GM12878 (cell line): ENCODE data around the gene IPCEF1.

Source experiments
- CTCF ChIP-seq, 3 experiments: IDR thresholded peaks in 2 of 3; conservative IDR thresholded peaks in 1 of 3; 2 replicates each; pipeline ENCODE4 v1.5.1; 2011; ENCODE audit warnings: low read depth in 3 of 3, low read length in 3 of 3, mild to moderate bottlenecking in 3 of 3, control low read depth in 2 of 3, moderate library complexity in 2 of 3, inconsistent platforms in 1 of 3, mixed read lengths in 1 of 3; ENCODE audit not compliant: control insufficient read depth in 2 of 3, insufficient read depth in 1 of 3; ENCODE audit errors: extremely low read depth in 1 of 3
- ETV6 ChIP-seq, 2 experiments: fragments of 450-650 bp in 1 of 2; IDR thresholded peaks in 1 of 2; conservative IDR thresholded peaks in 1 of 2; 2 replicates each; pipeline ENCODE4 v1.6.1; 2014; ENCODE audit warnings: antibody characterized with exemption in 1 of 2, borderline replicate concordance in 1 of 2, low read depth in 1 of 2, mild to moderate bottlenecking in 1 of 2, moderate library complexity in 1 of 2
- GABPA ChIP-seq: IDR thresholded peaks from 2 replicates; pipeline ENCODE4 v1.6.1; 2014; ENCODE audit warnings: antibody characterized with exemption, low read depth, mild to moderate bottlenecking, inconsistent platforms
- HDAC2 ChIP-seq: fragments of 200-600 bp; sonication (generic); IDR thresholded peaks from 2 replicates; pipeline ENCODE4 v1.6.1; 2017
- IRF3 ChIP-seq: fragments of 450-650 bp; IDR thresholded peaks from 2 replicates; pipeline ENCODE4 v1.6.1; 2014; ENCODE audit warnings: mild to moderate bottlenecking
- JUND ChIP-seq: IDR thresholded peaks from 2 replicates; pipeline ENCODE4 v1.6.1; 2012; ENCODE audit warnings: low read depth, mild to moderate bottlenecking, low read length, improper control_type of control experiment, moderate library complexity
- MEF2A ChIP-seq: IDR thresholded peaks from 2 replicates; pipeline ENCODE4 v1.6.1; 2011; ENCODE audit warnings: low read depth, mild to moderate bottlenecking, low read length, moderate library complexity; ENCODE audit not compliant: insufficient read depth
- MYC ChIP-seq: IDR thresholded peaks from 2 replicates; pipeline ENCODE4 v1.6.1; 2011; ENCODE audit warnings: mild to moderate bottlenecking, low read length, moderate library complexity, inconsistent platforms; ENCODE audit not compliant: insufficient read depth, insufficient replicate concordance, insufficient read length, severe bottlenecking
- NFIC ChIP-seq: IDR thresholded peaks from 2 replicates; pipeline ENCODE4 v1.6.1; 2012; ENCODE audit warnings: low read depth, mild to moderate bottlenecking, inconsistent platforms, low read length, moderate library complexity
- POLR2A ChIP-seq: IDR thresholded peaks from 2 replicates; pipeline ENCODE4 v1.6.1; 2011; ENCODE audit warnings: low read depth, mild to moderate bottlenecking, low read length
- POLR2AphosphoS5 ChIP-seq: IDR thresholded peaks from 2 replicates; pipeline ENCODE4 v1.6.1; 2011; ENCODE audit warnings: mild to moderate bottlenecking, low read length, inconsistent platforms
- SPI1 ChIP-seq: IDR thresholded peaks from 2 replicates; pipeline ENCODE4 v1.6.1; 2011; ENCODE audit warnings: low read depth, mild to moderate bottlenecking, low read length, moderate library complexity, borderline replicate concordance; ENCODE audit not compliant: insufficient read depth
- SUZ12 ChIP-seq: fragments of 200-600 bp; sonication (generic); IDR thresholded peaks from one replicate; pipeline ENCODE4 v1.6.1; 2018; ENCODE audit warnings: antibody characterized with exemption, mild to moderate bottlenecking; ENCODE audit not compliant: unreplicated experiment
- ZSCAN29 ChIP-seq: fragments of 450-650 bp; IDR thresholded peaks from 2 replicates; pipeline ENCODE4 v1.6.1; 2017; ENCODE audit warnings: mild to moderate bottlenecking, moderate library complexity

- TF ChIP-seq HDAC2, result no peak
- TF ChIP-seq JUND, result no peak
- TF ChIP-seq CTCF (IDR thresholded peaks at IDR 0.05 in 2 of 3, conservative IDR thresholded peaks at IDR 0.05 in 1 of 3; ENCODE audit: control insufficient read depth in 2 of 3, extremely low read depth in 1 of 3, insufficient read depth in 1 of 3, low read depth in 3 of 3, low read length in 3 of 3), result no peak
- no peak for TF ChIP-seq NFIC
- no peak for TF ChIP-seq SPI1
- TF ChIP-seq IRF3, result no peak
- no peak for TF ChIP-seq ETV6 (conservative IDR thresholded peaks at IDR 0.05 in 1 of 2, IDR thresholded peaks at IDR 0.05 in 1 of 2; ENCODE audit: borderline replicate concordance in 1 of 2, low read depth in 1 of 2)
- TF ChIP-seq ZSCAN29, result no peak
- no peak for TF ChIP-seq MEF2A
- no peak for TF ChIP-seq MYC
- no peak for TF ChIP-seq GABPA
- no peak for TF ChIP-seq POLR2A
- TF ChIP-seq POLR2AphosphoS5, result no peak
- TF ChIP-seq SUZ12, result no peak
Observed at GRCh38 chr6:154140743-154141142, 215.9 kb downstream of the IPCEF1 start.
